NCI-H2107 (cell line): ENCODE data around the gene TFAP2C.
"Not testable (repeated sequence)": the region's sequence is repeated elsewhere in the genome, so short reads cannot be mapped to it uniquely, and the experiment has no call there.

ENCODE experiments used
- DNase-seq: peaks from one replicate; lab custom pipeline; 2025; lab: John Stamatoyannopoulos, UW

Gene TFAP2C

DNA sequence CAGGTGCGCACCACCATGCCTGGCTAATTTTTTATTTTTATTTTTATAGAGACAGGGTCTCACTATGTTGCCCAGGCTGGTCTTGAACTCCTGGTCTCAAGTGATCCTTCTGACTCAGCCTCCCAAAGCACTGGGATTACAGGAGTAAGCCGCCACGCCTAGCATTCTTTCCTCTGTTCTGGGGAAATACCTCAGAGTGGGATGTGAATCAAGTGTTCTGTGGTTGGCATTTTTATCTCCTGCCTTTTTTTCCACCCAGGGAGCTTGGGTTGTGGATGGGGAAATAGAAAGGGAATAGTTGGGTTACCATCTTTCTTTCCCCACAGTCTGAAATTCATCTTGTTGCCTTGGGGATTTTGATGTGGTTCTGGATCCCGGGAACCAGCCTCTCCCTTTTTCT, 24.1 kb downstream of the TFAP2C start:
- DNase-seq: no peak

DNA sequence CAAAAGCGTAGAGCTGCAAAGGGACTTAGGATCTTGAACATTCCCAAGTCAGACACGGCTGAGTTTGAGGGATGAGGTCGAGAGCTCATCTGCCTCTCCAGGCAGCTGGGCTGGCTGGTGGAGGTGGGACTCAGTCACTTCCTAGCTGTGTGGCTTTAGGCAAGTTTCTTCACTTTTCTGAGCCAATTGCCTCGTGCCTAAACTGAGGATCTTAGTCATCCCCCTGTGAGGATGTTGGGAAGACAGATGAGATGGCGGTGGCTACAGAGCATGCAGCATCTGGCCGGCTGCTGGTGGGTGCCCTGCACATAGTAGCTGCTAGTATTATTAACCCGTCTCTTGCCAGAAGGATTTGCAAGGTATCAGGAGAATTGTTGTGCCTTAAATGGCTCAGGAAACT, 27.5 kb downstream of the TFAP2C start:
- DNase-seq: no peak

DNA sequence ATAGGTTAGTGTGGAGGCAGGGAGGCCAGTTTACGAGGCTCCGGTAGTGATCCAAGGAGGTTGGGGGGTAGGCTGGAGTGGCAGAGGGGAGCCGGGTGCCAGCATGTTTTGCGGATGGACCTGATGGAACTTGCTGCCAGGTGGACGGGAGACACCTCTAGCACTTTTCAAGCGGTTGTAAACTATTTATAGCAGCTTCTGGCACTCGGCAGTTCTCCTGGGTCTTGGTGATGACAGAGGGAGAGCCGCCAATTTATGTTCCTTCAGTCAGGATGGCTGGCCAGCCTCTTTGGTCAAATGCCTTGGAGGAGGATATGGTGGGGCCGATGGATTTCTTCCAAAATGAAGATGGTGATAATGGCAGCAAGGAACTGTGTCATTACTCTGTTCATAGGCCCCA, 28.8 kb downstream of the TFAP2C start:
- DNase-seq: no peak

DNA sequence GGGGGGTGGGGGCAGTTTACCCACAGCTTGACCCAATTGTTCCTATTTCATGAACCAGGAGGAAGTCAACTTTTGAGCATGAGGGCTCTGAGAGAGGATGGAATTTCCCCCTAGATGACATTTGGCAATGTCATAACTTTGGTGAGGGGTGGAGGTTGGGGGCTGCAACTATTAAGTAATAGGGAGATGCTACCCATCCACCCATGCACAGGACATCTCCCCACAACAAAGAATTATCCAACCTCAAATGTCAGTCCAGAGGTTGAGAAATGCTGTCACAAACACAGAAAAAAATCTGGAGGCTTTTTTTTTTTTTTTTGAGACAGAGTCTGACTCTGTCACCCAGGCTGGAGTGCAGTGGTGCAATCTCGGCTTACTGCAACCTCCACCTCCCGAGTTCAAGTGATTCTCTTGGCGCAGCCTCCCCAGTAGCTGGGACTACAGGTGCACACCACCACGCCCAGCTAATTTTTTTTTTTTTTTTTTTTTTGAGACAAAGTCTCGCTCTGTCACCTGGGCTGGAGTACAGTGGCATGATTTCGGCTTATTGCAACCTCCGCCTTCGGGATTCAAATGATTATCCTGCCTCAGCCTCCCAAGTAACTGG, 29.3 kb downstream of the TFAP2C start:
- not testable (repeated sequence) for DNase-seq

DNA sequence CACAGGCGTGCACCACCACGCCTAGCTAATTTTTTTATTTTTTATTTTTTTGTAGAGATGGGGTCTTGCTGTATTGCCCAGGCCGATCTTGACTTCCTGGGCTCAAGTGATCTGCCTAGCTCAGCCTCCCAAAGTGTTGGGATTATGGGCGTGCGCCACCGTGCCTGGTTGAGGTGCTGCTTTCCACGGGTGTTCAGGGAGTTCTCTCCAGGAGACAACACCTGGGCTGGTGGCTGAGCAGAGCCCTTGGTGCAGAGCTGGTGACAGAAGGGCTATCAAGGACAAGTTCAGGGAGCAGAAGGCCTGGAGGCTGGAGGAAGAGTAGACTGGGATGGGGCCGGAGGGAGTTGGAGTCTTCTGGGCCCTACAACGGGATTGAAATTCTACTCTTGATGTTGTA, 34.6 kb downstream of the TFAP2C start:
- DNase-seq: no peak

DNA sequence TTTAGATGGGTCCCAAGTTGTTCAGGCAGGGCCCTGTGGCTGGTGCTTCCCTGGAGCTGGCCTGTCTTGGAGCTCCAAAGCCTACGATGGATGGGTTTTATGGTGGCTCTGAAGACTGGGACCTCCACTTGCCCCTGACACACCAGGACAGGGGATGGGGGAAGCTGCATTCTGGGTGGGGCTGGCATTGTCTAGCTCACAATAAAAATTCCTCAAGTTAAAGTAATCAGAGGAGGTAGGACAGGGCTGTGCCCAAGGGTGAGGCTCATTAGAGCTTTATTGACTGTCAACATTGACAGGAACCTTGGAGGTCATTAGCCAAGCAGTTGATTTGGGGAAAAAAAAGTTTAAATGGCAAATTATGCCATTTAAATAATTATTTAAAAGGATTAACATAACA, 35.7 kb downstream of the TFAP2C start:
- DNase-seq: no peak

DNA sequence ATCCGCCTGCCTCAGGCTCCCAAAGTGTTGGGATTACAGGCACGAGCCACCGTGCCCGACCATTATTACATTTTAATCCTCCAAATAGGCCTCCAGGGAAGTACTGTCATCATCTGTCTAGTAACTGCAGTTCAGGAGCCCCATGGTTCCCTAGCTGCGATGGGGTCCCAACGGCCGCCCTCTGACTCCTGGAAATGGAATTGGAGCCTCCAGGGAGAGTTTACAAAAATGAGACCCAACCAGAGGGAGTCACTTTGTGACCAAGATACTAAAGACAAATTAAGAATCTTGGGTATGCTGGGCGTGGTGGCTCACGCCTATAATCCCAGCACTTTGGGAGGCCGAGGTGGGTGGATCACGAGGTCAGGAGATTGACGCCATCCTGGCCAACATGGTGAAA, 36.7 kb downstream of the TFAP2C start:
- no peak for DNase-seq

DNA sequence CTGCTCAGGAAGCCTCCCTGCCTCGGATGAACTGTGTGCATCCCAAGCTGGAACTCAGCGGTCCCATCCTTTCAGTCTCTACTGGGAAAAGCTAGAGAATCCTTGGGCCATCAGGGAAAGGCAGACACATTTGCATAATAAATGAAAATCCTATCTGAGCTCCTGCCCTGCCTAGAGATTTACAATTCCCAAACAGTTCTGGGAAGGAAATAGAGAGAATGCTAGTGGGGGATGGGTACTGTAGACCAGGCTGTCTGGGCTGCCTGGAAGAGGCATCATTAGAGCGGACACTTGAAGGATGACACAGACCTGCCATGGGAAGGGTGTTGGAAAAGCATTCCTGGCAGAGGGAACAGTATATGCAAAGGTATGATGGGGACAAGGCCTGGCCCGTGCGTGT, 44.3 kb downstream of the TFAP2C start:
- no peak for DNase-seq

DNA sequence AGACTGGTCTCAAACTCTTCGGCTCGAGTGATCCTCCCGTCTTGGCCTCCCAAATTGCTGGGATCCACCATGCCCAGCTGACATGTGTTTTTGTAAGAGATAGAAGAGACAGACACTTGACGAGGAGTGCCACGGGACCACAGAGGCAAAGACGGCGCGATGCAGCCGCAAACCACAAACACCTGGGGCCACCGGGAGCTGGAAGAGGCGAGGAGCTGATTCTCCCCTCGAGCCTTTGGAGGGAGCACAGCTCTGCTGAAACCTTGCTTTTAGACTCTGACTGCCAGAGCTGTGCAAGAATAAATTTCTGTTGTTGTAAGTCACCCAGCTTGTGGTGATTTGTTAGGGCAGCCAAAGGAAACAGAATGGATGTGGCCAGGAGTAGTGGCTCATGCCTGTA, 46.9 kb downstream of the TFAP2C start:
- no peak for DNase-seq

DNA sequence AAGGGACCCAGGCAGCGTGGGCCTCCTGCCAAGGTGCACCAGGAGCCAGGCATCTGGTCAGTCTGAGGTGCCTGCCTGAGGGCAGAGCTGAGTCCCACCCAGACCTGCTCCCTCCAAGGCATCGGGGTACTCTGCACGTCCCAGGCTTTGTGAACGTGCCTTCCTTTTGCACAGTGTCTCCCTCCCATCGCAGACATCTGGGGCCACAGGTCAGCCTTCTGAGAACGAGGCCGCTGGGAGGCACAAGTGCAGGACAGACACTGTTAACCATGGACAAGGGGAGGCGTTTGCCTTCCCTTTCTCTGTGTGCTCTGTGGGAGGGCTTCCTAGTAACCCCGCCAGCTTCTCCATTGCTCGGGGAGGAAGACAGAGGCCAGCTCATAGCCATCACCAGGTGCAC, 47.6 kb downstream of the TFAP2C start:
- DNase-seq: no peak

DNA sequence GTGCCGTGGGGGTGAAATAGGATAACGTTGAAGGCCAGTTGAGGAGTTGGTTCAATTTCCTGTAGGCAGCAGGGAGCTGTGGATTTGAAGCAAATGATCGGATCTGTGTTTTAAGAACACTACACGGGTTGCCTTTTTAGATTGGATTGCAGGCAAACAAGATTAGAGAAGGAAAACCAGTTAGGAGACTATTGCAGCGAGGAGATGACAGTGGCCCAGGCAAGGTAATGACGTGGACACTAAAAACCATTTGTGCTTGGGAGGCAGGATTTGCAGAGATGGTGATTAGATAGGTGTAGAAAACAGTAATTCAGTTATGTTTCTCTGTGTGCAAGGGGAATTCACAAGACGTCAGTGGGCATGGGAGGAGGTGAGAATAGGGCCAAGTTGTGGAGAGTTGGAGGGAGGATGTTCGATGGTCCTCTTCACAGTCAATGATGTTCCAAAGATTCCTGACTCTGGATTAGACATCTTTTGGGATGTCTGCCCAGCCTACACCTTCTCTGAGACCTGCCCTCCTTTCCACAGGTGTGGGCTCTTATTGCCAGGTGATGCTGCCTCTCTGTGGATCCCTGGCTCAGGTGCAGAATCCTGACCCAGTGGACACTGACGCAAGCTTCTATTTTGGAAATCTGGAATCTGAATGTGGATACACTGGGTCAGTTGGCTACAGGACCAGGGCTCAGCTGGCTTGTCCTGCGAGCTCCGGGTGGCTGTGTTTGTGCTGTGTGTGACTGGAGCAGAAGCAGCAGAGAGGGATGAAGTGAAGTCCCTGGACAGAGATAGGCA, 54.2 kb downstream of the TFAP2C start:
- DNase-seq: no peak

DNA sequence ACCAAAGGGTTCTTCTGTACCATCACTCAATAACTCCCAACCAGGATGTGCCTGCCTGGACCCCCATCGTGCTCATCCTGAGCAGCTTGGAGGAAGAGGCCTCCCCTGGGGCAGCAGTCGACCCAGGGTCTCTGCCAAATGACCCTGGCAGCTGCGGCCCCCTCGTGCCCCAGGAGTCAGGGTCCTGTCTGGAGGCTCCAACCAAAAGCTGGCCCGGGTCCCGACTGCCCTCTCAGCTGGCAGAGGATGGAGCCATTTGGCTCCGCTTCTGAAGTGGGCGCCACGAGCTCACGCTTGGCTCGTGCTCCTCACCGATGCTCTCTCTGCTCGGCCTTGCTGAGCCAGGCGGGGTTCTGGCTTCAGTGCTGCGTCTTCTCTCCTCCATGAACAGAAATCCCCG, 56.8 kb downstream of the TFAP2C start:
- no peak for DNase-seq

DNA sequence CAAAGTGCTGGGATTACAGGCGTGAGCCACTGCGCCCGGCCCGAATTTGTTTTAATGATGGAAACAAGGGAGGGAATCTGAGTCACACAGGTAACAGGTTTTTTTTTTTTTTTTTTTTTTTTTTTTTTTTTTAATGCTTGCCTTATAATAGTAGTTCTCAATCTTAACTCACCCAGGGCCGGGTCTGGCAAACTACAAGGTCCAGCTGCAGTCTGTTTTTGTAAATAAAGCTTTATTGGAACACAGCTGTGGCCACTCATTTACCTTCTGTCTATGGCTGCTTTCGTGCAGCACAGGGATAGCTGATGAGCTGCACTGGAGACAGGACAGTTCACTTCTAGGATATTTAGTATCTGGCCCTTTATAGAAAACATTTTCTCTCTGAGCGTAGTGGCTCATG, 58.0 kb downstream of the TFAP2C start:
- no peak for DNase-seq

DNA sequence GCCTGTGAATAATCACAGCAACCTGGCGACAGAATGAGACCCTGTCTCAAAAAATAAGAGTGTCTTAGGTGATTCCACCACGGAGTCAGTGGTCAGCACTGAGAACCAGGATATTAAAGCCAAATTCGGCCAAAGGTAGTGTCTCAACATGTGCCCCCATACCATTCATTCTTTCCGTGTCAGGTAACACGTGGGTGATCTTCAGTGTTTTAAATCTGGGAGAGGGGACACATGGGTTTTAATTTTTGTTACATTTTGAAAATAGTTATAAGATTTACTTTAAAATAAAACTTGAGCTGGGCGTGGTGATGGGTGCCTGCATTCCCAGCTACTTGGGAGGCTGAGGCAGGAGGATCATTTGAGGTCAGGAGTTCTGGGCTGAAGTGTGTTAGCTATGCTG, 59.0 kb downstream of the TFAP2C start:
- DNase-seq: no peak
